Loucy (cell line): ENCODE measurements around the gene S100A7A.
A peak's percentile ranks its signal among the peaks of the same experiment; 100 is the strongest.

Experiments
- H2AFZ ChIP-seq: fragments of 200-600 bp; sonication (generic); 2 replicates; pipeline ENCODE4 v1.6.0; 2016; ENCODE audit warnings: antibody characterized with exemption, mild to moderate bottlenecking, low read length, moderate library complexity
- H3F3A ChIP-seq: fragments of 200-600 bp; 2 replicates; pipeline ENCODE4 v1.6.0; 2016; ENCODE audit warnings: antibody characterized with exemption, low read depth, mild to moderate bottlenecking
- H3K27me3 ChIP-seq: fragments of 200-600 bp; sonication (generic); 2 replicates; pipeline ENCODE4 v1.6.1; 2014; ENCODE audit warnings: low read length, mild to moderate bottlenecking; ENCODE audit not compliant: insufficient read depth, poor library complexity, severe bottlenecking
- H3K36me3 ChIP-seq: fragments of 200-600 bp; sonication (generic); 2 replicates; pipeline ENCODE4 v1.6.1; 2016; ENCODE audit warnings: low read length; ENCODE audit not compliant: insufficient read depth
- H3K4me1 ChIP-seq: fragments of 200-600 bp; sonication (generic); 2 replicates; pipeline ENCODE4 v1.5.1; 2014; ENCODE audit warnings: low read length, mild to moderate bottlenecking; ENCODE audit not compliant: insufficient read depth, poor library complexity, severe bottlenecking
- H3K4me2 ChIP-seq: fragments of 200-600 bp; sonication (generic); 2 replicates; pipeline ENCODE4 v1.6.0; 2014; ENCODE audit warnings: antibody characterized with exemption, low read length, low read depth, mild to moderate bottlenecking; ENCODE audit not compliant: poor library complexity, severe bottlenecking
- H3K4me3 ChIP-seq: fragments of 200-600 bp; sonication (generic); 2 replicates; pipeline ENCODE4 v1.5.1; 2014; ENCODE audit warnings: low read length, mild to moderate bottlenecking, mixed read lengths; ENCODE audit not compliant: poor library complexity, severe bottlenecking
- H3K79me2 ChIP-seq: fragments of 200-600 bp; sonication (generic); 2 replicates; pipeline ENCODE4 v1.6.1; 2014; ENCODE audit warnings: low read length; ENCODE audit not compliant: insufficient read depth
- H3K9ac ChIP-seq: fragments of 200-600 bp; sonication (generic); 2 replicates; pipeline ENCODE4 v1.6.0; 2014; ENCODE audit warnings: mild to moderate bottlenecking, low read depth, low read length, moderate library complexity; ENCODE audit not compliant: poor library complexity, severe bottlenecking
- H3K9me2 ChIP-seq: fragments of 200-600 bp; sonication (generic); replicated peaks from 2 replicates; pipeline ENCODE4 v1.6.1; 2016; ENCODE audit warnings: low read depth, low read length, mixed read lengths
- H3K9me3 ChIP-seq: fragments of 200-600 bp; sonication (generic); 2 replicates; pipeline ENCODE4 v1.6.1; 2014; ENCODE audit warnings: mild to moderate bottlenecking, antibody characterized with exemption, low read length, low read depth; ENCODE audit not compliant: insufficient read depth
- H4K20me1 ChIP-seq: fragments of 200-600 bp; sonication (generic); 2 replicates; pipeline ENCODE4 v1.6.0; 2014; ENCODE audit warnings: antibody characterized with exemption, low read length, mild to moderate bottlenecking; ENCODE audit not compliant: insufficient read depth, poor library complexity, severe bottlenecking
- EZH2phosphoT487 ChIP-seq: fragments of 200-600 bp; IDR thresholded peaks from 2 replicates; pipeline ENCODE4 v1.6.1; 2018; ENCODE audit warnings: antibody characterized with exemption, mild to moderate bottlenecking, moderate library complexity, borderline replicate concordance
- TF ChIP-seq, protein P1 (sequence below): fragments of 200-600 bp; sonication (generic); conservative IDR thresholded peaks from 2 replicates; pipeline ENCODE4 v1.5.1; 2014; ENCODE audit warnings: mild to moderate bottlenecking, antibody characterized with exemption, low read length

S100A7A gene

DNA sequence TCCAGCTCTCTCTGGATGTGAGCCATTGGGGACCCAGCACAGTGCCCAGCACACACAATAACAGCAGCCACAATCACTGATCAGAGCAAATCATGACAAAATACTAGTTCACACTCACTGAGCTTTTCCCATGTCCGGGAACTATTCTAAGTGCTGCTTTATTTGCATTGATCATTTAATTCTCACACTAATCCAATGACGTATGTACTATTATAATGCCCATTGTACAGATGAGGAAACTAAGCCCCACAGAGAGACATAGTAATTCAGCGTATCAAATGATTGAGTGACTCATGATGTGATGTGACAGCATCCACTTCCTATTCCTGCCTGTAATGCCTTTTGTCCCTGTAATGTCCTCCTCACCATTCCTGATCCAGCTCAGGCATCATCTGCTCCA lies 23.5 kb upstream of the S100A7A start:
- Histone ChIP-seq H3K9me2 (no peaks in the 10 kb centered on the region), H3K27me3 (no peaks in the 10 kb centered on the region), H3K4me2 (no peak overlapping the region), H3K4me3 (no peak overlapping the region), H3K9me3 (no peaks in the 10 kb centered on the region), H3K9ac (no peak overlapping the region), H3F3A (no peaks in the 10 kb centered on the region), H2AFZ (no peak overlapping the region), H3K4me1 (no peaks in the 10 kb centered on the region), H3K36me3 (no peaks in the 10 kb centered on the region), H4K20me1 (no peaks in the 10 kb centered on the region), H3K79me2 (no peaks in the 10 kb centered on the region)
- TF ChIP-seq, protein P1, sequence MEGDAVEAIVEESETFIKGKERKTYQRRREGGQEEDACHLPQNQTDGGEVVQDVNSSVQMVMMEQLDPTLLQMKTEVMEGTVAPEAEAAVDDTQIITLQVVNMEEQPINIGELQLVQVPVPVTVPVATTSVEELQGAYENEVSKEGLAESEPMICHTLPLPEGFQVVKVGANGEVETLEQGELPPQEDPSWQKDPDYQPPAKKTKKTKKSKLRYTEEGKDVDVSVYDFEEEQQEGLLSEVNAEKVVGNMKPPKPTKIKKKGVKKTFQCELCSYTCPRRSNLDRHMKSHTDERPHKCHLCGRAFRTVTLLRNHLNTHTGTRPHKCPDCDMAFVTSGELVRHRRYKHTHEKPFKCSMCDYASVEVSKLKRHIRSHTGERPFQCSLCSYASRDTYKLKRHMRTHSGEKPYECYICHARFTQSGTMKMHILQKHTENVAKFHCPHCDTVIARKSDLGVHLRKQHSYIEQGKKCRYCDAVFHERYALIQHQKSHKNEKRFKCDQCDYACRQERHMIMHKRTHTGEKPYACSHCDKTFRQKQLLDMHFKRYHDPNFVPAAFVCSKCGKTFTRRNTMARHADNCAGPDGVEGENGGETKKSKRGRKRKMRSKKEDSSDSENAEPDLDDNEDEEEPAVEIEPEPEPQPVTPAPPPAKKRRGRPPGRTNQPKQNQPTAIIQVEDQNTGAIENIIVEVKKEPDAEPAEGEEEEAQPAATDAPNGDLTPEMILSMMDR, result no peak
- TF ChIP-seq EZH2phosphoT487, result no peak

DNA sequence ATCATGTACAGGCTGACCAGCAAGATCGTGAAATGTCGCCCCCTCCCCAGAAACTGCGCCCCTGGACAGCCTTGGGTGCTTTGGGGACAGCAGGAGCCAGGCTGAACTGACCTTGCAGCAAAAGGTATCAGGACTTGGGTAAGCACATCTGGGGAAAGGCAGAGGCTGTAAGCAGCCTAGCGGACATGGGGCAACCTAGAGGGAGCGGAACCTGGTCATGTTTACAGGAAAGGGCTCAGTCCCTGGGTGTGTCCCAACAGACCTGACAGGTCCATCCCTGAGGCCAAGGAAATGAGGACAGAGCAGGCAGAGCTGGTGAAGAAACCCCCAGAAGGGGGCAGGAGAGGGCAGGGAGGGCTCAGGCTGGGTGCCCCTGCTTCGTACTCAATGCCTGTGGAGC lies 22.4 kb upstream of the S100A7A start:
- Histone ChIP-seq H3K4me3 (no peak overlapping the region), H3K9me2 (no peaks in the 10 kb centered on the region), H4K20me1 (no peaks in the 10 kb centered on the region), H2AFZ (no peak overlapping the region), H3K27me3 (no peaks in the 10 kb centered on the region), H3F3A (no peaks in the 10 kb centered on the region), H3K4me2 (no peak overlapping the region), H3K9ac (no peak overlapping the region), H3K4me1 (no peaks in the 10 kb centered on the region), H3K9me3 (no peaks in the 10 kb centered on the region), H3K79me2 (no peaks in the 10 kb centered on the region), H3K36me3 (no peaks in the 10 kb centered on the region)
- TF ChIP-seq, protein P1, result 0 out of 2 replicates have a peak, but pooled peaks have one; percentile 16
- TF ChIP-seq EZH2phosphoT487, result no peak

GRCh38 chr1:153394391-153394790 lies 21.9 kb upstream of the S100A7A start:
- no peak overlapping the region for H3K4me2 ChIP-seq
- no peaks in the 10 kb centered on the region for H4K20me1 ChIP-seq
- no peak overlapping the region for H3K4me3 ChIP-seq

More at GRCh38 chr1:153394391-153394790, 21.9 kb upstream of the S100A7A start:
- H3K27me3 ChIP-seq, result no peaks in the 10 kb centered on the region
- H3F3A ChIP-seq, result no peaks in the 10 kb centered on the region
- no peaks in the 10 kb centered on the region for H3K79me2 ChIP-seq
- H2AFZ ChIP-seq, result no peak overlapping the region
- H3K9me3 ChIP-seq, result no peaks in the 10 kb centered on the region
- H3K36me3 ChIP-seq, result no peaks in the 10 kb centered on the region
- no peak for TF ChIP-seq EZH2phosphoT487
- TF ChIP-seq, protein P1, result no peak
- H3K9me2 ChIP-seq, result no peaks in the 10 kb centered on the region
- no peaks in the 10 kb centered on the region for H3K4me1 ChIP-seq
- no peak overlapping the region for H3K9ac ChIP-seq
